Pons (tissue), 1 donor: ENCODE measurements around the gene STARD9.
"Not testable (repeated sequence)": the region's sequence is repeated elsewhere in the genome, so short reads cannot be mapped to it uniquely, and the experiment has no call there.

Experiments used
- DNase-seq: peaks from one replicate; pipeline ENCODE4 v3.0.0-alpha.2; 2016; ENCODE audit warnings: low spot score

STARD9 gene

GRCh38 chr15:42590619-42591237 is 15.3 kb downstream of the STARD9 start:
- DNase-seq, result no peak

DNA sequence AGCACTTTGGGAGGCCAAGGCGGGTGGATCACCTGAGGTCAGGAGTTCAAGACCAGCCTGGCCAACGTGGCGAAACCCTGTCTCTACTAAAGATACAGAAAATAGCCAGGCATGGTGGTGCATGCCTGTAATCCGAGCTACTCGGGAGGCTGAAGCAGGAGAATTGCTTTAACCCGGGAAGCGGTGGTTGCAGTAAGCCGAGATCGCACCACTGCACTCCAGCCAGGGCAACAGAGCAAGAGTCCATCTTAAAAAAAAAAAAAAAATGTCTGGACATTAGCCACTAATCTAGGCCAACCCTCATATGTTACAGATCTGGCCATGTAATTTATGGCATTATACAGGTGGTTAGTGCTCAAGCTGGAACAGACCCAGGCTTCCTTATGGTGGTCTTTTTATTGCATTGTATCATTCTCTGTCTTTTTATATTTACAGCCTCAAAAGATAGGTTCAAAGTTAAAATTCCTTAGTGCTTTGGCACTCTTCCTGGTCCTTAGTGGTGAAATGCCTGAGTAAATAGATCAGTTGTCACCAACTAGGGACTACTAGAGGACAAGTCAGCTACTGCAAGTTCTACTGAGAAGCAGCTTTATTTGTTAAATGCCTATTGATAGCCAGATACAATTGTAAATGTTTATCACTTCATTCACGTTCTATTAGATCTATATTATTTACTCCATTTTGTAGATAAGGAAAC is 16.0 kb downstream of the STARD9 start:
- peak; percentile 68 for DNase-seq

DNA sequence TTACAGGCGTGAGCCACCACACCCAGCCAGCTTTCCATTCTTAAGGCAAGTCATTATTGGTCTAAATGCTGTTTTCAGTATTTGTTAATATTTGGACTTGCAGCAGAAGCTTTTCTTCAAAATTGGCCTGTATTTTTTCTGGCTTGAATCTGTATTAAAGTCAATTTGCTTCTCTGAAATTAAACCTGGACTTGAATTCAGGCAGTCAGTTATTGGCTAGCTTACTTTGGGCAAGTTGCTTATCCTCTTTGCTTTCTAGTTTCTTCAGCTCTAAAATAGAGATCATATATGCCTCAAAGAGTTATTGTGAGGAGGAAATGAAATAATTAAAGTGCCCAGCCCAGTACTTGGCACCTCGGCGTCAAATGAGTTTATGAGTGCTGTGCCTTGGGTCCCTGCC is 17.3 kb downstream of the STARD9 start:
- no peak for DNase-seq

DNA sequence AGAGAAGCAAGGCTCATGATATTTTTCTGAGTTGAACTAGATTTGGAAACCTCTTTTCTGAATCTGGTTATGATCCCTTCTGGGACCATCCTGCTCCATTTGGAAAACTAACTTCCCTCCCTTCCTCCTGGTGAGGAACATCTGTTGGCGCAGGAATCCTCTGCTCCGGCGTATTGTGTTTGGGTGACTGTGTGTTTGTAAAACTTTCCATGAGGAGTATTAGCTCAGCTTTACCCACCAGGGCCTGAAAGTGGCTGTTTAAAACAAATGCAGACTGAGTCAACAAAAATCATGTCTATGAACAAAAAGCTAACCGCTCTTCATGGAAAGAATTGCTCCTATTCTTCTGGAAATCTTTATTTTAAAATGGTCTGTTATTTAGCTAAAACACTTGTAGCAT is 17.7 kb downstream of the STARD9 start:
- no peak for DNase-seq

DNA sequence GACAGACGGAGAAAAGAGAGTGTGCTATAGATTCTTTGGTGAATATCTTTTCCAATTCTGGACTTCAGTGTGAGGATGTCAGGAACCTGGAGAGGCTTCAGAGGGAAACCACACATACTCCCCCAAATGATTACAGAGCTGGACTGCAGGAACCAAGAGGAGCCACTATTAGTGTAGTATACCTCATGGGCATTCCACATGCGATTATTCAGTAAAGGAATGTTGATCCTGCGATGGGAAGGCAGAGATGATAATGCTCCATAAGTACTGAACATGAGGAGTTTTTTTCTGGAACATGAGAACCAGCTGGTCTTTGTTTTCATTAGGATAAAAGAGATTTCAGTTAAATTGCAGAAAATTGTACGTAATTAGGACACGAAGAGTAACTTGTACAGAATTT is 18.7 kb downstream of the STARD9 start:
- DNase-seq, result no peak

- peak; percentile 44 for DNase-seq
Measured at GRCh38 chr15:42595626-42596240, 20.3 kb downstream of the STARD9 start.

GRCh38 chr15:42601316-42601715 is 25.9 kb downstream of the STARD9 start:
- not testable (repeated sequence) for DNase-seq

GRCh38 chr15:42602501-42602900 is 27.1 kb downstream of the STARD9 start:
- DNase-seq, result no peak

DNA sequence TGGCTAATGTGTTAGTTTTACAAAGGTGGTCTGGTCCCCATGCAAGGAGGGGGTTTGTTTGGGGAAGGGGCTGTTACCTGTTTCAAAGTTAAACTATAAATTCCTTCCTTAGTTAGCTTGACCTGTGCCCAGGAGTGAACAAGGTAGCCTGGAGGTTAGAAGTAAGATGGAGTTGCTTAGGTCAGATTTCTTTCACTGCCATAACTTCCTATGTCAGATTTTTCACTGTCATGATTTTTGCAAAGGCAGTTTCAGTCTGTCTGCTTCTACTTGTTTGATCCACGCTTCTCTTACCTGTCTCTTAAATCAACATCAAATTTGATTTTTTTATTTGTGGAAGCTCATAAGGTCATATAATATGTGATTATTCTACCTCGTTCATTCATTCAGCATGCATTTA is 28.6 kb downstream of the STARD9 start:
- no peak for DNase-seq

DNA sequence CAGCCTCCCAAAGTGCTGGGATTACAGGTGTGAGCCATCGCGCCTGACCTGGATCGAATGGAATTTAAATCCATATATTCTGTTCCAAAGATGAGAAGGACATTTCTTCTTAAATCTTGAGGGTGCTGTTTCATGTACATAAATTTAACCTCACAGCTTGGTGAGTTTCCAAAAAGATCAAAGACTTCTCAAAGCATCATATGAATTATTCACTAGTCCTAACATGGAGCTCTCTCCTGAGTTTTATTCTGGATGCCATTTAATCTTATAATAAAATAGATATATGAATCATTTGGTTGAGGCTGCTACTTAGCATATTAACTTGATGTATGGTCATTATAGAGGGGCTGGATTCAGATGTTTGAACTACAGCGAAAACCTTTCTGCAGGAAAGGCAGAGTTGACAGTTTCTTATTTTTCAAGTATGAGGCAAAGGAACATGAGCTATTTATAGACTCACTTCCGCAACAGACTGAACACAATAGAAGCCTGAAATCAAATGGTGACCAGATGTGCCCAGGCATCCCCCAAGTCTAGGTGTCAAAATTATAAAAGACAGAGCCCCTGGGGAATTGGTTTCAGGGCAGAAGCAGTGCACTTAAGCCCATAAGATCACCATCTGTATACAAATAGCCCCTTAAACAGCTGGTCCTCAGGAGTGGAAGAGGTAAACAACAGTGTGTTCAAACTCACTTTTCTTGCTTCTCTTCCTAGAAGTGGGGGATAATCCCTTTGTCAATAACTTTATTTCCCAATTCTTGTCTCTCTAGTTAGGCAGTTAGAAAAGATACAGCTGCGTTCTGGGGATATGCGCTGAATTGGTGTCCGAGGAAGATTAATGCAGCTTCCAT is 29.7 kb downstream of the STARD9 start:
- no peak for DNase-seq

DNA sequence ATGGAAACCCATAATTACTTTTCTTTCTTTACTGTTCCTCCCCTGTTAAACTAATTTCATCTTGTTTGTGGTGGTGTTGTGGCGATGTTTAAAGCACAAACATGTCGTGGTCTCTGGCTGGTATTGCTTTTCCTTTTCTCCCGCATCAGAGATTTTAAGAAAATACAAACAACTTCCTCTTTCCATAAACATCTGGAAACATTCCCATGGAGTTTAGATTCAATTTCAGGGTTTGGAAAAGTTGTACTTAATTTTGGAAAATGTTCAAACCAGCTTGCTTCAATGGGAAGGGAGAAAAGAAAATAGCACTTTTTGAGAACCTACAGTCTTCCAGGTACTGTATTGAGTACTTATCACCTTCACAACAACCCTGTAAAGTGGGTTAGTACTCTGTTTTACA is 30.4 kb downstream of the STARD9 start:
- DNase-seq, result no peak

- peak; percentile 49 for DNase-seq
Measured at GRCh38 chr15:42608110-42608531, 32.7 kb downstream of the STARD9 start.

- no peak for DNase-seq
Measured at GRCh38 chr15:42608752-42609488, 33.5 kb downstream of the STARD9 start.

DNA sequence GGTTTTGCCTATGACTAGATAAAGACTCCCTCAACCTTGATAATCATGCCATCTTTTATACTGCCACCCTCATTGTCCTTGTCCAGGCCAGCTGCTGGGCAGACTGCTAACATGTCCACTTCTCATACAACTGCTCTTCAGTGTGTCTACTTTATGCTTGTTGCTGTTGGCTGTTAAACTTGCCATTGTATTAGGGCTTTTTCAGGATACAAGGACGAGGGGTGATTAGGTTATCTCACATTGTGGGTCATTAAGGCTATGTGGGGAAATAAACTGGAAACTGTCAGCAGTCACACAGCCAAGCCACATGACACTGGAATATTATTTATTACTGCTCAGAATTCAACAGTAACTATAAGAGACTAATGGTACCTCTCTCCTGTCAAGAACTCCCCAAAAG is 36.1 kb downstream of the STARD9 start:
- no peak for DNase-seq

DNA sequence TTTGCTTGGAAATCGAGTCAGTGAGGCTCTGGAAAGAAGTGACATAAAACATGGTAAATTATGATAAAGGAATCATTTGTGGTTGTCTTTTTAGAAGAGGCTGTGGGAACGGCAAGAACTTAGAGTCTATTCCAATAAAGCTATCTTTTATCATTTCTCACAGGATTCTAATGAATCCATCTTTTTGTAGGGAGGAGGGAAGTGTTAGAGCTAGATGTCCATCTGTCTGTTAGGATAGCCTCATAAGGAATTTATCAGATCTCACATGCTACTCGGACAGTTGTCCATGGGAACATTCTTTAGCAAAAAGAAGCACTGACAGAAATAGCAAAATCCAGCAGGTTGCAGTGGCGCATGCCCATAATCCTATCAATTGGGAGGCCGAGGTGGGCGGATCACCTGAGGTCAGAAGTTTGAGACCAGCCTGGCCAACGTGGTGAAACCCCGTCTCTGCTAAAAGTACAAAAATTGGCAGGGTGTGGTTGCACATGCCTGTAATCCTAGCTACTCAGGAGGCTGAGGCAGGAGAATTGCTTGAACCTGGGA is 37.0 kb downstream of the STARD9 start:
- DNase-seq, result no peak

- DNase-seq, result no peak
Measured at GRCh38 chr15:42616107-42616506, 40.7 kb downstream of the STARD9 start.

DNA sequence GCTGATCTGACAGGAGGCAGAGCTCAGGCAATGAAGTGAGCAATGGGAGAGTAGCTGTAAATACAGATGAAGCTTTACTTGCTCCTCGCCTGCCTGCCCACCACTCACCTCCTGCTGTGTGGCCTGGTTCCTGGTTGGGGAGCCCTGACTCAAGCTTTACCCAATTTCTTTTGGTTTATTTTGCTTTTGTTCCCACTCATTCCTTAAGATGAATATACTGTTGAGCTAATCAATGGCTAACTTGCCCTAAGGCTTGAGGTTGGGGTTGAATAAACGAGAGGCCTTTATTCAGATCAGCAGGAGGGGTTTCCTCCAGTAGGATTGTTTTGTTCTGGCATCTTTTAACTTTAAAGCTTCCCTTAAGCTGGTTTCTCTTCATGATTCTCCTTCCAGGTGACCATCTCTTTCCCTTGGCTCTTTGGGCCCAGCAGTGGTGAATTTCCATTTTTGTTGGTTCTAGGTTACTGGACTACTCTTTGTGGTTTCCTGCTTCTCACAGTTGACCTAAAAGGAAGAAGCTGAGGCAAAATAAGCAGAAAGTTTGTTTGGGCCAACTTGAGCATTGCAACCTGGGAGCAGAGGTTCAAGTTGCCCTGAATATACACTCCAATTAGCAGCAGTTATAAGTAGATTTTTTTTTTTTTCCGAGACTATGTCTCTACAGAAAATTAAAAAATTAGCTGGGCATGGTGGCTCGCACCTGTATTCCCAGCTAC is 44.4 kb downstream of the STARD9 start:
- DNase-seq, result no peak

DNA sequence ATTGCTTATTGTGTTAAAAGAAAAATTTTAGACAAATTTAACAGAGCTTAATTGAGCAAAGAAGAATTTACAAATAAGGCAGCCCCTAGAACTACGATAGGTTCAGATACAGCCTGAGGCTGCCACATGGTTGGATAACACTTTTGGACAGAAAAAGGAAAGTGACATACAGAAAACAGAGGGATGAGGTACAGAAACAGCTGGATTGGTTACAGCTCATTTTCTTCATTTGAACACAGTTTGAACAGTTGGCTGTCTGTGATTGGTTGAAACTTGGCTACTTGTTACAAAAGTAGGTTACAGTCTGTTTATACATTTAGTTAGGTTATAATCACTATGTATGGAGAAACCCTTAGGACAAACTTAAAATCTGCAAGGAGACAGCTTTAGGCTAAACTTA is 46.0 kb downstream of the STARD9 start:
- DNase-seq, result no peak

- DNase-seq, result no peak
Measured at GRCh38 chr15:42621996-42622925, 46.9 kb downstream of the STARD9 start.

GRCh38 chr15:42623951-42624350 is 48.5 kb downstream of the STARD9 start:
- peak; percentile 20 for DNase-seq
